Parathyroid adenoma (tissue), 2 donors: ENCODE data around the gene SLC5A5.

Experiments used
- H2AFZ ChIP-seq: fragments of 300-600 bp; sonication (generic); one replicate; pipeline ENCODE4 v1.7.0; 2017; ENCODE audit warnings: antibody characterized with exemption, mild to moderate bottlenecking
- H3K27ac ChIP-seq: fragments of 300-600 bp; sonication (generic); one replicate; pipeline ENCODE4 v1.7.0; 2017
- H3K27me3 ChIP-seq: fragments of 300-600 bp; sonication (generic); one replicate; pipeline ENCODE4 v1.7.0; 2017; ENCODE audit warnings: low read length; ENCODE audit not compliant: control insufficient read depth, insufficient read depth
- H3K36me3 ChIP-seq: fragments of 300-600 bp; sonication (generic); one replicate; pipeline ENCODE4 v1.7.0; 2017; ENCODE audit warnings: low read length; ENCODE audit not compliant: control insufficient read depth, insufficient read depth
- H3K4me1 ChIP-seq: fragments of 300-600 bp; sonication (generic); one replicate; pipeline ENCODE4 v1.7.0; 2017; ENCODE audit warnings: control low read depth
- H3K4me2 ChIP-seq: fragments of 300-600 bp; sonication (generic); one replicate; pipeline ENCODE4 v1.7.0; 2017; ENCODE audit warnings: low read length
- H3K4me3 ChIP-seq: fragments of 300-600 bp; sonication (generic); one replicate; pipeline ENCODE4 v1.7.0; 2017; ENCODE audit warnings: low read depth, low read length
- H3K79me2 ChIP-seq: fragments of 300-600 bp; sonication (generic); one replicate; pipeline ENCODE4 v1.7.0; 2017; ENCODE audit warnings: control low read depth
- H3K9ac ChIP-seq: fragments of 300-600 bp; sonication (generic); one replicate; pipeline ENCODE4 v1.7.0; 2017; ENCODE audit warnings: mild to moderate bottlenecking
- H3K9me3 ChIP-seq: fragments of 300-600 bp; sonication (generic); one replicate; pipeline ENCODE4 v1.7.0; 2017; ENCODE audit warnings: low read length; ENCODE audit not compliant: control insufficient read depth
- CTCF ChIP-seq: fragments of 300-600 bp; sonication (generic); IDR thresholded peaks from one replicate; pipeline ENCODE4 v1.7.0; 2017; ENCODE audit warnings: antibody characterized with exemption, mild to moderate bottlenecking
- donor health status: primary hyperparathyroidism.

The SLC5A5 gene

GRCh38 chr19:17866312-17866963, 5.3 kb upstream of the SLC5A5 start:
- Histone ChIP-seq H3K27me3 (no peaks in the 10 kb centered on the region), H3K27ac (no peak overlapping the region), H3K36me3 (no peaks in the 10 kb centered on the region), H3K79me2 (peaks cover 3% of the 10 kb centered on the region), H3K9ac (no peak overlapping the region), H3K9me3 (no peaks in the 10 kb centered on the region), H3K4me2 (no peak overlapping the region), H3K4me3 (no peak overlapping the region), H3K4me1 (peaks cover 3% of the 10 kb centered on the region), H2AFZ (no peak overlapping the region)
- no peak for TF ChIP-seq CTCF

GRCh38 chr19:17866964-17867486, 4.7 kb upstream of the SLC5A5 start:
- Histone ChIP-seq H3K9ac (no peak overlapping the region), H3K4me1 (no peaks in the 10 kb centered on the region), H3K36me3 (no peaks in the 10 kb centered on the region), H2AFZ (no peak overlapping the region), H3K79me2 (no peaks in the 10 kb centered on the region), H3K27me3 (no peaks in the 10 kb centered on the region), H3K4me2 (no peak overlapping the region), H3K4me3 (no peak overlapping the region), H3K27ac (no peak overlapping the region), H3K9me3 (no peaks in the 10 kb centered on the region)
- TF ChIP-seq CTCF = no peak

- no peaks in the 10 kb centered on the region for H3K27me3 ChIP-seq
- no peak overlapping the region for H2AFZ ChIP-seq
- H3K4me2 ChIP-seq = no peak overlapping the region
- H3K79me2 ChIP-seq = no peaks in the 10 kb centered on the region
- H3K4me1 ChIP-seq = no peaks in the 10 kb centered on the region
- no peak overlapping the region for H3K27ac ChIP-seq
- TF ChIP-seq CTCF = no peak
- no peaks in the 10 kb centered on the region for H3K9me3 ChIP-seq
- no peak overlapping the region for H3K4me3 ChIP-seq
- H3K9ac ChIP-seq = no peak overlapping the region
- H3K36me3 ChIP-seq = no peaks in the 10 kb centered on the region
Observed at GRCh38 chr19:17868669-17869068, 3.1 kb upstream of the SLC5A5 start.

DNA sequence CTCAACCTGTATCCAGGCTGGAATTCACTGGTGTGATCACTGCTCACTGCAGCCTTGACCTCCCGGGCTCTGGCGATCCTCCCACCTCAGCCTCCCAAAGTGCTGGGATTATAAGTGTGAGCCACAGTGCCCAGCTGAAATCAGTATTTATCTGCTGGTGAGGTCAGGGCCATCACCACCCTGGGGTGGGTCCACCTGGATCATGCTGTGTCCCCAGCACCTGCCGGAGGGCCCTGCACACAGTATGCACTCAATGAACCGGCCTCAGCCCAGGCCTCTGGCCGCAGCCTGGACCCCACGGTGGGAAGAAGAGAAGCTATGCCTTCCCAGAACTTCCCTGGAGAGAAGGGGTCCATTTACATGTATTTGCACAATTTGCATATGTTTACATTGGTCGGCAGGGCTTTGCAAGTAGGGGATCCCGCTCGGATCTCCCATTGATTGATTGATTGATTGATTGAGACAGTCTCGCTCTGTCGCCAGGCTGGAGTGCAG, 2.6 kb upstream of the SLC5A5 start:
- Histone ChIP-seq H3K4me1 (no peaks in the 10 kb centered on the region), H3K4me2 (no peak overlapping the region), H3K4me3 (no peak overlapping the region), H3K27me3 (no peaks in the 10 kb centered on the region), H3K9ac (no peak overlapping the region), H3K79me2 (no peaks in the 10 kb centered on the region), H3K27ac (no peak overlapping the region), H3K36me3 (no peaks in the 10 kb centered on the region), H2AFZ (no peak overlapping the region), H3K9me3 (no peaks in the 10 kb centered on the region)
- TF ChIP-seq CTCF = no peak
